ENCODE results near the gene WDR91.

GRCh38 chr7:135235841-135236240 lies 24.5 kb upstream of the WDR91 start:
- no peak for TF ChIP-seq CTCF (IDR thresholded peaks at IDR 0.05; ENCODE audit: low read depth, low read length)
- TF ChIP-seq MAX (IDR thresholded peaks at IDR 0.05; ENCODE audit: low read depth, low read length): no peak
- TF ChIP-seq MYC (IDR thresholded peaks at IDR 0.05; ENCODE audit: low read depth, low read length): no peak

Data from NB4 (cell line).